ENCODE results near the gene BNC2.

GRCh38 chr9:16361118-16361517, 509.4 kb downstream of the BNC2 start:
- TF ChIP-seq CTCF (IDR thresholded peaks at IDR 0.05) (no peak), POLR2A (IDR thresholded peaks at IDR 0.05) (no peak)
